ENCODE measurements around the gene PPP2R5A. TPM values are rescaled to one million over a fixed set of nuclear protein-coding genes. Genes with fewer than 3 reads are reported as not detected.

PPP2R5A gene
- total and polyA plus RNA-seq, 4 donors, result 33.5 to 45.3 (median 41.2) TPM

- DNase-seq, result no peak
- Histone ChIP-seq H3K36me3 (ENCODE audit: control insufficient read depth in 1 of 2, insufficient read depth in 2 of 2, low read length in 1 of 2) (no peaks in the 10 kb centered on the region), H3K27me3 (ENCODE audit: control insufficient read depth in 1 of 2, insufficient read depth in 2 of 2, low read length in 1 of 2) (no peaks in the 10 kb centered on the region), H3K27ac (ENCODE audit: low read depth in 1 of 2, low read length in 2 of 2) (no peak overlapping the region), H3K9me3 (ENCODE audit: control insufficient read depth, low read length) (no peaks in the 10 kb centered on the region), H3K4me1 (ENCODE audit: control insufficient read depth in 1 of 2, insufficient read depth in 2 of 2, low read length in 2 of 2) (no peaks in the 10 kb centered on the region), H3K4me3 (ENCODE audit: low read length in 2 of 2) (no peak overlapping the region)
- 97 to 99% methylated on average over 3 of the region's 3 CpGs for WGBS, 2 donors
- intact Hi-C loops (cut with DNase I), result no loop called here
- no peak for ATAC-seq (ENCODE audit: low FRiP score)
Measured at GRCh38 chr1:212260557-212261355, 24.5 kb upstream of the PPP2R5A start.

DNA sequence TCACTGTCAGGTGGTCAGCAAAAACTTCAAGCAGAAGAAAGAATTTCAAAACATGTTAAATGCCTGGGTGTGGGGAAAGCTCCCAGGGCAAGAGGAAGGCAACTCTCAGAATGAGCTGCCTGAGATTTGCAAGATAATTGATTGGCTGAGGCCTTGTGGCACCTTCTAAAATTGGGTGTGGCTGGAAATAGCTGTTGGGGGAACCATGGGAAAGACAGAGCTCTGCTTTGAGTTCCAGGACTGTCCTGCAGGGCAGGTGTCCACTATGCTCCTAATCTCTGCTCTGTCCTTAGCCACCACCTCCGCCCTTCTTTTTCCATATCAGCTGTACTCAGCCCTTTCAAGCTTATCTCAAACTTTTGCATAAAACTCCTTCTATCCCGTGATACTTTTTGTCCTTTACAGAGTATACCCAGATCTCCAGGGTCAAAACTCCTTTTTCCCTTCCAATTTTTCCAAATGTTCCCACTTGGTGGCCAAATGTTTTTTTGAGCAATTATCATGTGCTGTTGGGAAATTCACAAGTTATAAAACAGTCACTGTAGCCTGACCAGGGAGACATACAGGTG lies 23.8 kb upstream of the PPP2R5A start:
- Histone ChIP-seq H3K4me3 (ENCODE audit: low read length in 2 of 2) (no peak overlapping the region), H3K27me3 (ENCODE audit: control insufficient read depth in 1 of 2, insufficient read depth in 2 of 2, low read length in 1 of 2) (no peaks in the 10 kb centered on the region), H3K36me3 (ENCODE audit: control insufficient read depth in 1 of 2, insufficient read depth in 2 of 2, low read length in 1 of 2) (no peaks in the 10 kb centered on the region), H3K4me1 (ENCODE audit: control insufficient read depth in 1 of 2, insufficient read depth in 2 of 2, low read length in 2 of 2) (no peaks in the 10 kb centered on the region), H3K9me3 (ENCODE audit: control insufficient read depth, low read length) (no peaks in the 10 kb centered on the region), H3K27ac (ENCODE audit: low read depth in 1 of 2, low read length in 2 of 2) (no peak overlapping the region)
- ATAC-seq (ENCODE audit: low FRiP score) (no peak), DNase-seq (no peak)
- intact Hi-C loops (cut with DNase I), result no loop called here
- WGBS, 2 donors, result 61 to 75% methylated on average over 2 of the region's 2 CpGs

DNA sequence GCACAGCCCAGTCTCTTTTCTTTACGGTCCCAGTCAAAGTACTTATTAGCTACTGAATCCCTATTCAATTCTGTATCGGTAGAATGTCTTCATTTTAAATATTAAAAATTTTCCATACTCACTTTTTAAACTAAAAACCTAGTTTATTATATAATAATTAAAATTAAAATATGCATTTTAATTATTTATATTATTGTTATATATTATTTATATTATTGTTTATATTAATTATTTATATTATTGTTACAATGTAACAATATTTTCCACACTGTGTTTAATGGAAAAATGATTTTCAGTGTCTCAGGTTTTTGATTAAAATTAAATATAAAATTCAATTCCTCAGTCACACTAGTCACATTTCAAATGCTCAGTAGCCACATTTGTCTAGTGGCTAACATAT lies 18.2 kb upstream of the PPP2R5A start:
- H3K9me3 ChIP-seq (ENCODE audit: control insufficient read depth, low read length), result no peaks in the 10 kb centered on the region
- ATAC-seq (ENCODE audit: low FRiP score) (no peak), DNase-seq (no peak)
- H3K4me1 ChIP-seq (ENCODE audit: control insufficient read depth in 1 of 2, insufficient read depth in 2 of 2, low read length in 2 of 2), result no peaks in the 10 kb centered on the region
- intact Hi-C loops (cut with DNase I), result no loop called here
- no peak overlapping the region for H3K4me3 ChIP-seq (ENCODE audit: low read length in 2 of 2)
- 97% methylated on average over 2 of the region's 2 CpGs for WGBS, 2 donors
- H3K36me3 ChIP-seq (ENCODE audit: control insufficient read depth in 1 of 2, insufficient read depth in 2 of 2, low read length in 1 of 2), result no peaks in the 10 kb centered on the region
- H3K27me3 ChIP-seq (ENCODE audit: control insufficient read depth in 1 of 2, insufficient read depth in 2 of 2, low read length in 1 of 2), result no peaks in the 10 kb centered on the region
- no peak overlapping the region for H3K27ac ChIP-seq (ENCODE audit: low read depth in 1 of 2, low read length in 2 of 2)

- Histone ChIP-seq H3K4me3 (ENCODE audit: low read length in 2 of 2) (no peak overlapping the region), H3K27me3 (ENCODE audit: control insufficient read depth in 1 of 2, insufficient read depth in 2 of 2, low read length in 1 of 2) (no peaks in the 10 kb centered on the region), H3K4me1 (ENCODE audit: control insufficient read depth in 1 of 2, insufficient read depth in 2 of 2, low read length in 2 of 2) (no peaks in the 10 kb centered on the region), H3K36me3 (ENCODE audit: control insufficient read depth in 1 of 2, insufficient read depth in 2 of 2, low read length in 1 of 2) (no peaks in the 10 kb centered on the region), H3K9me3 (ENCODE audit: control insufficient read depth, low read length) (no peaks in the 10 kb centered on the region), H3K27ac (ENCODE audit: low read depth in 1 of 2, low read length in 2 of 2) (no peak overlapping the region)
- intact Hi-C loops (cut with DNase I), result no loop called here
- DNase-seq (no peak), ATAC-seq (ENCODE audit: low FRiP score) (no peak)
- 34 to 86% methylated on average over 2 of the region's 2 CpGs for WGBS, 2 donors
Measured at GRCh38 chr1:212267460-212267859, 17.8 kb upstream of the PPP2R5A start.

DNA sequence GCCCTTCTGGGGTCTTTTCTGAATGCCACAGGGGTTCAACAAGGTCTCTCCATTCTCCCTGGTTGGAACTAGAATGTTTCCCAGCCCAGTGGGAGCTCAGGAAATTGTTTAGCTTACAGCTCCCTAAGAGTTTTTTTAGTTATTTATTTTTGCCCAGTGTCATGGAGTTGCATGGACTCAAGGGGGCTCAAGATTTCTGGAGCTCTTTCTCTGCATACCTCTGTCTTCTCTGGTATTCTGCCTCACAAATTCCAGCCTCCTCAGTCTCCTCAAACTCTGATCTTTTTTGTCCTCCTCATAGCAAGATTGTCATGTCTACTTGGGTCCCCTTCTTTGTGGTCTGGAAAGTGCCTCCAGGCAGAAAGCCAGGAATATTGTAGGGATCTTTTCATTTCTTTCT lies 15.9 kb upstream of the PPP2R5A start:
- no peaks in the 10 kb centered on the region for H3K4me1 ChIP-seq (ENCODE audit: control insufficient read depth in 1 of 2, insufficient read depth in 2 of 2, low read length in 2 of 2)
- no peak overlapping the region for H3K4me3 ChIP-seq (ENCODE audit: low read length in 2 of 2)
- no peaks in the 10 kb centered on the region for H3K27me3 ChIP-seq (ENCODE audit: control insufficient read depth in 1 of 2, insufficient read depth in 2 of 2, low read length in 1 of 2)
- H3K27ac ChIP-seq (ENCODE audit: low read depth in 1 of 2, low read length in 2 of 2), result no peak overlapping the region
- no peaks in the 10 kb centered on the region for H3K9me3 ChIP-seq (ENCODE audit: control insufficient read depth, low read length)
- intact Hi-C loops (cut with DNase I), result no loop called here
- DNase-seq (no peak), ATAC-seq (ENCODE audit: low FRiP score) (no peak)
- no peaks in the 10 kb centered on the region for H3K36me3 ChIP-seq (ENCODE audit: control insufficient read depth in 1 of 2, insufficient read depth in 2 of 2, low read length in 1 of 2)

DNA sequence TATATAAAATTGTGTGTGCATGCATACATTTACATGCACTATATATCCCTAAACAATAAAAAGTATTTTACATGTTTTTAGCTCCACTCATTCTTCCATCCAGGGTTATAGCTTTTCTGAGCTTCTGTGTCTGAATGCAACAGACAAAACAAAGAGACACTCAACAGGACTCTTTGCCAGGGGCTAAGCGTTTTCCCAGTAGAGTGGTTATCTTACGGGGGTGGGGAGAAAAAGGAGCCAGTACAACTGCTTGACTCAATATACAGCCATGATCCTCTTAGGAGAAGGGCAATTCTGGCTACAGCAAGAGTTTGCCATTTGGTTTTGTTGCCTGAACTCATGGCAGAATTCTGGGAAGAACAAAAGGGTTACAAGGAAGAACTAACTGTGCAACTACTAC lies 14.6 kb upstream of the PPP2R5A start:
- Histone ChIP-seq H3K36me3 (ENCODE audit: control insufficient read depth in 1 of 2, insufficient read depth in 2 of 2, low read length in 1 of 2) (no peaks in the 10 kb centered on the region), H3K27ac (ENCODE audit: low read depth in 1 of 2, low read length in 2 of 2) (no peak overlapping the region), H3K27me3 (ENCODE audit: control insufficient read depth in 1 of 2, insufficient read depth in 2 of 2, low read length in 1 of 2) (no peaks in the 10 kb centered on the region), H3K4me1 (ENCODE audit: control insufficient read depth in 1 of 2, insufficient read depth in 2 of 2, low read length in 2 of 2) (no peaks in the 10 kb centered on the region), H3K9me3 (ENCODE audit: control insufficient read depth, low read length) (no peaks in the 10 kb centered on the region), H3K4me3 (ENCODE audit: low read length in 2 of 2) (no peak overlapping the region)
- intact Hi-C loops (cut with DNase I), result no loop called here
- ATAC-seq (ENCODE audit: low FRiP score) (no peak), DNase-seq (no peak)
- 61 to 66% methylated on average over 2 of the region's 2 CpGs for WGBS, 2 donors

DNA sequence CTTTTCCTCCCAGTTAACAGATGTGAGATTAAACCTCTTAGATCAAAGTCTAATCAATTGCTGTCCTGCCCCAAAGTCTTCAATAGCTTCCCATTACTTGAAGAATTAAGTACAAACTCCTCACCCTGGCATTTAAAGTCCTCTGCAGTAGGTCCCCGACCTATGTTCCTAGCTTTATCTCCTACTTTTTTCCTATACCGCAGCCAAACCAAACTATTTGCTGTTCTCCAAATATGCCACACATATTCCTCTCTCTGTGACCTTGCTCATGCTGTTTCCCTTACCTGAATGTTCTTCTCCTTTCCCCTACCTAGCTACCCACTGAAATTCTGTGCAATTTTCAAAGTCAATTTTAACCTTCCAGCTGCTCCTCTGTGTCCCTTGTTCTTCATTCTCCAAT lies 14.0 kb upstream of the PPP2R5A start:
- Histone ChIP-seq H3K9me3 (ENCODE audit: control insufficient read depth, low read length) (no peaks in the 10 kb centered on the region), H3K36me3 (ENCODE audit: control insufficient read depth in 1 of 2, insufficient read depth in 2 of 2, low read length in 1 of 2) (no peaks in the 10 kb centered on the region), H3K4me1 (ENCODE audit: control insufficient read depth in 1 of 2, insufficient read depth in 2 of 2, low read length in 2 of 2) (no peaks in the 10 kb centered on the region), H3K27me3 (ENCODE audit: control insufficient read depth in 1 of 2, insufficient read depth in 2 of 2, low read length in 1 of 2) (no peaks in the 10 kb centered on the region), H3K27ac (ENCODE audit: low read depth in 1 of 2, low read length in 2 of 2) (no peak overlapping the region), H3K4me3 (ENCODE audit: low read length in 2 of 2) (no peak overlapping the region)
- ATAC-seq (ENCODE audit: low FRiP score) (no peak), DNase-seq (no peak)
- intact Hi-C loops (cut with DNase I), result no loop called here
- 36 to 38% methylated on average over 2 of the region's 2 CpGs for WGBS, 2 donors

- 85 to 88% methylated on average over 3 of the region's 3 CpGs for WGBS, 2 donors
- no peaks in the 10 kb centered on the region for H3K9me3 ChIP-seq (ENCODE audit: control insufficient read depth, low read length)
- H3K27ac ChIP-seq (ENCODE audit: low read depth in 1 of 2, low read length in 2 of 2), result no peak overlapping the region
- no peak for ATAC-seq (ENCODE audit: low FRiP score)
- no peaks in the 10 kb centered on the region for H3K36me3 ChIP-seq (ENCODE audit: control insufficient read depth in 1 of 2, insufficient read depth in 2 of 2, low read length in 1 of 2)
- no peak for DNase-seq
- no peaks in the 10 kb centered on the region for H3K4me1 ChIP-seq (ENCODE audit: control insufficient read depth in 1 of 2, insufficient read depth in 2 of 2, low read length in 2 of 2)
- H3K27me3 ChIP-seq (ENCODE audit: control insufficient read depth in 1 of 2, insufficient read depth in 2 of 2, low read length in 1 of 2), result no peaks in the 10 kb centered on the region
- H3K4me3 ChIP-seq (ENCODE audit: low read length in 2 of 2), result no peak overlapping the region
- intact Hi-C loops (cut with DNase I), result no loop called here
Measured at GRCh38 chr1:212271823-212272485, 13.3 kb upstream of the PPP2R5A start.

GRCh38 chr1:212281590-212281989 lies 3.6 kb upstream of the PPP2R5A start:
- DNase-seq (no peak), ATAC-seq (ENCODE audit: low FRiP score) (no peak)
- 50 to 78% methylated on average over 2 of the region's 2 CpGs for WGBS, 2 donors
- no peaks in the 10 kb centered on the region for H3K9me3 ChIP-seq (ENCODE audit: control insufficient read depth, low read length)
- intact Hi-C loops (cut with DNase I), result no loop called here
- H3K36me3 ChIP-seq (ENCODE audit: control insufficient read depth in 1 of 2, insufficient read depth in 2 of 2, low read length in 1 of 2), result no peaks in the 10 kb centered on the region
- no peak overlapping the region for H3K4me3 ChIP-seq (ENCODE audit: low read length in 2 of 2)
- H3K27ac ChIP-seq (ENCODE audit: low read depth in 1 of 2, low read length in 2 of 2), result no peak overlapping the region
- H3K27me3 ChIP-seq (ENCODE audit: control insufficient read depth in 1 of 2, insufficient read depth in 2 of 2, low read length in 1 of 2), result no peaks in the 10 kb centered on the region
- H3K4me1 ChIP-seq (ENCODE audit: control insufficient read depth in 1 of 2, insufficient read depth in 2 of 2, low read length in 2 of 2), result no peaks in the 10 kb centered on the region
